Fibroblast of skin of scalp (primary cell): Measurements from ENCODE around the gene ABHD17A.

ENCODE experiments used
- DNase-seq: peaks from one replicate; pipeline ENCODE4 v3.0.0-alpha.2; 2013

The ABHD17A gene

GRCh38 chr19:1852581-1853128 lies 32.6 kb downstream of the ABHD17A start:
- no peak for DNase-seq

DNA sequence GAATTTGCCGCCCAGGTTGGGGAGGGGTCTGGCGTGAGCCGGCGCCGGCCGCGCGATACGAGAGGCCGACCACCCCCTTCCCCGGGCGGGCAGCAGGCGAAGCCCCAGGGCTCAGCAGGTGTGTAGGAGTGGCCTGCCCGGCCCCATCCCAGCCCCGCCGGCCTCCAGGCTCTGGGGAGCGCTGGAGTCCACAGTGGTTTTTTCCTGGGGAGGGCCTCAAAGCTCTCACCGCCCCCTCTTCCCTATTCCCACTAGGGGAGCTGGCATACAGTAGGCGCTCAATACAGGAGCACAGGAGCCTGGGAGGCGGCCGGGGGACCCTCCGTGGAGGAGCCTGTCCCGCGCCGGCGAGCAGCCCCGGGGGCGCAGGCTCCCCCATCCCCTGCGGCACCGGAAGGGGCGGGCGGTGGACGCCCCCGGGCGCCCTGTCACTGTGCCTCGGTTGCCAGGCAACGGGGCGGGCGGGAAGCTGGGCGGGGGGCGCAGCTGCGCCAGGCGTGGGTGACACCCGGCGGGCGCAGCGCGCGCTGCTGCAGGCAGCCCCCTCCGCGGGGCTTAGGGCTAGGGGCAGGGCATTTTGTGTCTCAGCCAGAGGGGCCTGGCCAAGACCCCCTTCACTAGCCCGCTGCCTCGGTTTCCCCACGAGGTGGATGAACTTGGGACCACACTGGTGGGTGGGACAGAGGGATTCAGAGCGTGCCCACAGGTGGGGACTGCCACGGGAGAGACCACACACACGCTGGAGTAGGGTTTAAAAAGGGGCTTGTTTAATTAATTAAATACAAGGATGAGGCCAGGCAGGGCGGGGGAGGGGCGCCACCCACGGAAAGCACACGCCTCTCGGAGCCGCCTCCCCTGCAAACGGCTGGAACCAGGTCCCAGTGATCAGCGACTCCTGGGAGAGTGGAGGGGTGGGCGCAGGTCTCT lies 33.4 kb downstream of the ABHD17A start:
- no peak for DNase-seq

- DNase-seq = no peak
Measured at GRCh38 chr19:1850809-1851653, 34.3 kb downstream of the ABHD17A start.

DNA sequence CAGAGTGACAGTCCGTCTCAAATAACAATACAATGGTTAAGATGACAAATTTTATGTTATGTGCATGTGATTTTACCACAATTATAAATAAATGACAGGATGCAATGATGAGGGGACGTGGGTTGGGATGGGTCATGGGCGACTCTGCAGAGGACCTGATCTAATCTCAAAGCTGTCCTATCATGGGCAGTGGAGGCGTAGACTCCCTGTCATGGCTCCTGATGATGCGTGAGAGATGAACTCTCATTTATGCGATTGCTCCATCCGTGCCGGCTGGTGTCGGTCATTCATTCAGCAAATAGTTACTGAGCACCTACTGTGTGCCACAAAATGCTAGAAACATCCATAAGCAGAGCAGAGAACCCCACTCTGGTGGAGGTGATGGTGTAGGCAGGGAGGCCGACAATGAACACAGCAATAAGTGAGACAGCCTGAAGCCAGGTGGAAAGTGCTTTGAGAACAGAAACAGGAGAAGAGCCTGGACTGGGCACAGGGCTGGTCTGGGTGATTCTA lies 35.4 kb downstream of the ABHD17A start:
- DNase-seq = no peak

- no peak for DNase-seq
Measured at GRCh38 chr19:1849132-1849474, 36.2 kb downstream of the ABHD17A start.

DNA sequence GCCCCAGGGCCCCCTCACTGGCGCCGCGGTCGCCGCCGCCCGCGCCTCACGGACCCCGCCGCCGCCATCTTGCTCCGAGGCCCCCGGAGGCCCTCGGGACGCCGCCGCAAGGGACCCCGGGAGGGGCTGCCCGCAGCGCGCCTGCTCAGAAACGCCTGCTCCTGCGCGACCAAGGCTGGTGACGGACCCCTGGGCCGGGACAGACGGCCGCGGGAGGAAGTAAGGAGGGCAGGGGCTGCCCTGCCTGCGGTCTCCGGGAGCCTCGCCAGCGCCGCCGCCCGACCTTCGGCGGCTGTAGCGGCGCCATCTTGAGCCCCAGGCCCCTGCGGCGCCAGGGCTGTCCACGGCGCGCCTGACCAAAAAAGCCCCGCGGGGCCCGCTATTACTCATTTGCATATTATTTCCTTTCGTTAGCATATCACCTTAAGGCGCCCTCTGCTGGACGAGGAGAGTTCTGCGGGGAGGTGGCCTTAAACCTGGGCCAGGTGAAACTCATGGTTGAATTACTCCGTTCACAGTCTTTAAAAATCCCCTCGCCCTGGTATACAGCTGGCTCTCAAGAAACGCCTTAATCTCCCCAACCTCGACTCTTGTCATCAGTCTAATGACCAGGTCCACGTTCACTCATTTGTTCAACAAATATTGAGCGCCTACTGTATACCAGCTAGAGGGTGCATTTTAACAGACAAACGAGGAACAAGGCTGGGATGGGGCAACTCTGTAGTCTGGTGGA lies 36.7 kb downstream of the ABHD17A start, which contains the start of gene REXO1:
Gene REXO1 (minus strand): TSS at position 85 of the 733 bp plus-strand sequence. CDS start 125 bp downstream, outside the sequence.
- peak; percentile 94 for DNase-seq

- no peak for DNase-seq
Measured at GRCh38 chr19:1847684-1848398, 37.5 kb downstream of the ABHD17A start.

- no peak for DNase-seq
Measured at GRCh38 chr19:1847348-1847683, 38.0 kb downstream of the ABHD17A start.

DNA sequence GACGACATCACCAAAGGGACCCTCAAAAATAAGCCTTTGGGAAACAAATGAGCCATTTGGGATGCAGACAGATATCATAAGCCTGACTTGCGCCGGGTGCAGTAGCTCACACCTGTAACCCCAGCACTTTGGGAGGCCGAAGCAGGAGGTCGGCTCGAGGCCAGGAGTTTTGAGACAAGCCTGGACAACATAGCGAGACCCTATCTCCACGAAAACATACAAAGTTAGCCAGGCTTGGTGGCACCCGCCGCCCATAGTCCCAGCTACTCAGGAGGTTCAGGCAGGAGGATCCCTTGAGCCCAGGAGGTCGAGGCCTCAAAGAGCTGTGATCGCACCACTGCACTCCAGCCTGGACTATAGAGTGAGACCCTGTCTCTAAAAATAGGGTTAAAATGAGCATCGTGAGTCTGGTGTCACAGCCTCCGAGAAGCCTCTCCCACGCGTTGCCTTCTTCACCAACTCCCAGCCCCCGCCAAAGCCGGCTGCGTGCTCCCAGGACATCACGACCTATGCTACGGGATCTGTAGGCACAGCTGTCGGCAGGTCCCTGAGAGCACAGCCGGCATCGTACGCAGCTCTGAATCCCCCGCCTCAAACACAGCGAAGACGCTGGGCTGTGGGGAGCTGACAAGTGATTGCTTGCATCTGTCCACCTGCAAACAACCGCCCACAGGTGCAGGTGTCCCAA lies 38.6 kb downstream of the ABHD17A start:
- no peak for DNase-seq

DNA sequence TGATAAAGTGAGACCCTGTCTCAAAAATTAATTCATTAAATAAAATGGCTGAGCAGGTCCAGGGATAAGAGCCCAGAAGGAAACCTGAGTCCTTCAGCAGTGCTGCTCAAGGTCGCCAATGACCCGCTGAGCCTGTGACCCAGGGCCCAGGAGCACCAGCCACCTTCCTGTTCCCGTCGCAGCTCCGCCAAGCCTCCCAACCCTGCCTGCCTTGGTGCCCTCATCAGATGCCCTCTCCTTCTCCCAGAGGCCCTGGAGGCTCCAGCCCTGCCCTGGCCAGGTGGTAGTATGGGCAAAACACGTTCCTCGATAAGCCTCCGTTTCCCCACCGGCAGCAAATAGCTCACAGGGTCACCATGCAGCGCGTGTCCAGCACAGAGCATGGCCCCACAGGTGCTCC lies 39.7 kb downstream of the ABHD17A start:
- no peak for DNase-seq

DNA sequence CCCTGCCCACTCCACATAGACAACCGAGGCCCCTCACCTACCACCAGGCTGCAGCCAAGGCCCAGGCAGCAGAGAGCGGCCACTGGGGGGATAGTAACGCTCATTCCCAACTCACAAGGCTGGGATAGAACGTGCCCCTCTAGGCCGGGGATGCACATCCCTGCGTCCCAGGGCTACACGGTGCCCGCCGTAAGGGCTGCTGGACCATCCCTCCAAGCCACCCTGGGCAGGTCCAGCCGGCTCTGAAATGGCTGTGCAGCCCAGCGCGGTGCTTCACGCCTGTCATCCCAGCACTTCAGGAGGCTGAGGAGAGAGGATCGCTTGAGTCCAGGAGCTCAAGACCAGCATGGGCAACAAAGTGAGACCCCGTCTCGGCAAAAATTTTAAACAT lies 40.2 kb downstream of the ABHD17A start:
- DNase-seq = no peak

GRCh38 chr19:1844513-1845124 lies 40.7 kb downstream of the ABHD17A start:
- no peak for DNase-seq

GRCh38 chr19:1843646-1844394 lies 41.5 kb downstream of the ABHD17A start:
- DNase-seq = no peak

DNA sequence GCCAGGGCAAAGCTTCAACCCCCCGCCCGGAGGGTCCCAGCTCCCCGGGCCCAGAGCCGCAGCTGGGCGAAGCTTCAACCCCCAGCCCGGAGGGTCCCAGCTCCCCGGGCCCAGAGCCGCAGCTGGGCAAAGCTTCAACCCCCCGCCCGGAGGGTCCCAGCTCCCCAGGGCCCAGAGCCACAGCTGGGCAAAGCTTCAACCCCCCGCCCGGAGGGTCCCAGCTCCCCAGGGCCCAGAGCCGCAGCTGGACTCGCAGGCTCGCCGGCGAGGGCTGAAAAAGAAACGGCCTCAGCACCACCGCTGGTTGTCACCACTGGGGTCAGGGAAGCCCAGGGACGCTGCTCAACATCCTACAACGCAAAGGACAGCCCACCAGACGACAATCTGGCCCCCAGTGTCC lies 42.2 kb downstream of the ABHD17A start:
- no peak for DNase-seq

DNA sequence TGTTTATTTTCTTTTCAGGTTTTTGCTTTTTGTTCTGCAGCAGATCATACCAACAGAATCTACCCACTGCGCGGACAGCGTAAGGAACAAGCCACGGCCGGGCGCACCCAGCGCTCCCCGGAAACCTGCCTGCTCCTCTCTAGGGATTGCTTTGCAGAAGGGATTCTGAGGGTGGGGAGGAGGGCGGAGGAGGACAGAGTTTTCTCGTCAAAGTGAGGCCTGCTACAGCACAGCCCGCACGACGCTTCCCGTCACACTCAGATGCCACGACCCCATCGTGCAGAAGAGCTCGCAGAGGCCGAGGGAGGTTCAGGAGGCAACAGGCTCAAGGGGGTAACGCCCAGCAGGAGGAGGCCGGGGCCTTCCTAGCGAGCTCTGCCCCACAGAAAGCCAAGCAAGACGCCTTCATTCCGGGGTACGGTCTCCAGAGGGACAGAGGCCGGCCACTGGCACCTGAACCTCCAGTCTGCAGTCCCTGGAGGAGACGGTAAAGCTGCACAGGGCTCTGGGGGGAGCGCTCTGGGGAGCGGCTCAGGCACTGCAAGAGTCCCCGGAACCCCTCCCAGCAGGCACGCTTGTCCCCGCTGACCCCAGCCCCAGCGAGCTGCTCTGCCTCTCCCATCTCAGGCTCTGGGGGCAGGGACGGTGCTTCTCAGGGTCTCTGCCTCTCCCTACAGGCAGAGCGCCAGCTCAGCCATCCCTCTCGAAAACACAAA lies 43.9 kb downstream of the ABHD17A start:
- DNase-seq = no peak

- no peak for DNase-seq
Measured at GRCh38 chr19:1840541-1841115, 44.7 kb downstream of the ABHD17A start.

GRCh38 chr19:1839658-1840540 lies 45.4 kb downstream of the ABHD17A start:
- no peak for DNase-seq

GRCh38 chr19:1837625-1838105 lies 47.6 kb downstream of the ABHD17A start:
- peak; percentile 35 for DNase-seq
